A549 (cell line): Measurements from ENCODE around the gene GPR18. TPM values are rescaled to one million over a fixed set of nuclear protein-coding genes. Genes with fewer than 3 reads are reported as not detected.

Experiments used
- ATAC-seq, 2 experiments: fragments of 200-7000 bp in 1 of 2; fragments of >200 bp in 1 of 2; cut with Nextera tagmentation in 1 of 2; cut with Tn5 transposase in 1 of 2; 3 replicates each; pipeline versions ENCODE4 v1.8.0 to v1.9.1; 2018 to 2020; ENCODE audit warnings: mild to moderate bottlenecking in 1 of 2, moderate library complexity in 1 of 2
- CTCF ChIA-PET: fragments of 300-600 bp; sonication (Branson Sonifier 250); formaldehyde crosslinking; extraction: SDS; loops from one replicate; lab custom pipeline; 2021; ENCODE audit warnings: antibody characterized with exemption, inconsistent platforms; lab: Yijun Ruan, JAX
- POLR2A ChIA-PET: fragments of 350-600 bp; formaldehyde crosslinking; extraction: SDS; loops from one replicate; lab custom pipeline; 2021; ENCODE audit warnings: antibody characterized with exemption, inconsistent platforms; lab: Yijun Ruan, JAX
- DNase-seq, 2 experiments: peaks; one replicate each; pipeline versions ENCODE4 v3.0.0 to v3.0.0-alpha.2; 2011 to 2016; ENCODE audit warnings: low read depth in 1 of 2, low spot score in 1 of 2
- FAIRE-seq: peaks from 2 replicates; lab custom pipeline; 2011; peaks lifted over from hg19 to GRCh38; lab: Jason Lieb, UNC
- H3K27ac ChIP-seq, 2 experiments: fragments of >200 bp; sonication (Bioruptor Twin); formaldehyde crosslinking; 3 replicates each; pipeline ENCODE4 v1.5.1; 2016 to 2017
- H3K4me1 ChIP-seq: fragments of >200 bp; sonication (Bioruptor Twin); formaldehyde crosslinking; 3 replicates; pipeline ENCODE4 v1.6.1; 2016
- H3K4me2 ChIP-seq: fragments of >200 bp; sonication (Bioruptor Twin); formaldehyde crosslinking; 3 replicates; pipeline ENCODE4 v1.6.1; 2016
- H3K4me3 ChIP-seq: fragments of >200 bp; sonication (Bioruptor Twin); formaldehyde crosslinking; 3 replicates; pipeline ENCODE4 v1.5.1; 2016
- H3K9me3 ChIP-seq: fragments of >200 bp; sonication (Bioruptor Twin); formaldehyde crosslinking; 3 replicates; pipeline ENCODE4 v1.6.1; 2016
- BHLHE40 ChIP-seq: IDR thresholded peaks from 2 replicates; pipeline ENCODE4 v1.6.1; 2012; ENCODE audit warnings: low read depth, low read length, inconsistent platforms
- CBX2 ChIP-seq: fragments of 200-600 bp; sonication (generic); IDR thresholded peaks from 2 replicates; pipeline ENCODE4 v1.6.1; 2016; ENCODE audit warnings: low read depth, mild to moderate bottlenecking, borderline replicate concordance
- CBX8 ChIP-seq: fragments of 200-600 bp; sonication (generic); IDR thresholded peaks from 2 replicates; pipeline ENCODE4 v1.6.1; 2016
- CEBPB ChIP-seq, 2 experiments: fragments of >200 bp in 1 of 2; sonication (Bioruptor Twin) in 1 of 2; formaldehyde crosslinking in 1 of 2; IDR thresholded peaks; 2 replicates each; pipeline ENCODE4 v1.6.1; 2012 to 2016
- CHD2 ChIP-seq: fragments of 150-350 bp; IDR thresholded peaks from 2 replicates; pipeline ENCODE4 v1.6.1; 2014; ENCODE audit warnings: low read length; ENCODE audit not compliant: partially characterized antibody
- CHD4 ChIP-seq: fragments of 200-600 bp; sonication (generic); IDR thresholded peaks from 2 replicates; pipeline ENCODE4 v1.6.1; 2016; ENCODE audit warnings: antibody characterized with exemption, mild to moderate bottlenecking, borderline replicate concordance
- CTCF ChIP-seq: fragments of >200 bp; sonication (Bioruptor Twin); formaldehyde crosslinking; IDR thresholded peaks from 3 replicates; pipeline ENCODE4 v1.5.1; 2016
- HMGXB4 ChIP-seq: fragments of 250-450 bp; sonication (Bioruptor Pico); IDR thresholded peaks from 2 replicates; pipeline ENCODE4 v1.5.0; 2021; ENCODE audit warnings: mild to moderate bottlenecking, moderate library complexity, borderline replicate concordance
- HOXA7 ChIP-seq: fragments of 250-450 bp; sonication (Bioruptor Pico); IDR thresholded peaks from 2 replicates; pipeline ENCODE4 v1.5.0; 2020; ENCODE audit warnings: mild to moderate bottlenecking, moderate library complexity
- MAFK ChIP-seq: fragments of 450-650 bp; IDR thresholded peaks from 2 replicates; pipeline ENCODE4 v1.6.1; 2014; ENCODE audit not compliant: partially characterized antibody
- MAZ ChIP-seq: fragments of 150-350 bp; IDR thresholded peaks from 2 replicates; pipeline ENCODE4 v1.6.1; 2014; ENCODE audit warnings: antibody characterized with exemption, low read depth, low read length, borderline replicate concordance
- MYC ChIP-seq: IDR thresholded peaks from 2 replicates; pipeline ENCODE4 v1.6.1; 2012; ENCODE audit warnings: mild to moderate bottlenecking, inconsistent platforms, low read length, improper control_type of control experiment, borderline replicate concordance
- NPAS2 ChIP-seq: fragments of 250-450 bp; sonication (Bioruptor Pico); IDR thresholded peaks from 2 replicates; pipeline ENCODE4 v1.8.0; 2022; ENCODE audit warnings: mild to moderate bottlenecking, moderate library complexity, borderline replicate concordance
- POLR2A ChIP-seq: IDR thresholded peaks from 2 replicates; pipeline ENCODE4 v1.6.1; 2012; ENCODE audit warnings: mild to moderate bottlenecking, low read length
- RAD21 ChIP-seq, 2 experiments: fragments of >200 bp in 1 of 2; sonication (Bioruptor Twin) in 1 of 2; formaldehyde crosslinking in 1 of 2; IDR thresholded peaks in 1 of 2; conservative IDR thresholded peaks in 1 of 2; 2 replicates in 1 of 2; 3 replicates in 1 of 2; pipeline ENCODE4 v1.6.1; 2012 to 2018; ENCODE audit warnings: inconsistent platforms in 1 of 2
- REST ChIP-seq: fragments of 200-600 bp; sonication (generic); IDR thresholded peaks from 2 replicates; pipeline ENCODE4 v1.6.1; 2016; ENCODE audit warnings: antibody characterized with exemption, mild to moderate bottlenecking, moderate library complexity
- RFX5 ChIP-seq: fragments of 450-650 bp; IDR thresholded peaks from 2 replicates; pipeline ENCODE4 v1.7.1; 2014; ENCODE audit warnings: antibody characterized with exemption, mild to moderate bottlenecking, moderate library complexity
- SREBF2 ChIP-seq: fragments of 450-650 bp; IDR thresholded peaks from 2 replicates; pipeline ENCODE4 v1.6.1; 2014; ENCODE audit warnings: mild to moderate bottlenecking, moderate library complexity
- ZSCAN20 ChIP-seq: fragments of 250-450 bp; sonication (Bioruptor Pico); IDR thresholded peaks from 2 replicates; pipeline ENCODE4 v1.8.0; 2022; ENCODE audit warnings: mild to moderate bottlenecking, moderate library complexity
- WGBS: methylation state at CpG from one replicate; pipeline ENCODE4 v1.1.6; 2017; ENCODE audit errors: missing lambda C conversion rate; 5-methylcytosine and 5-hydroxymethylcytosine counted together
- polyA plus RNA-seq, 4 experiments: library from polyadenylated mRNA; depleted of rRNA in 3 of 4; stranded (reverse); fragments of >200 nt; fragmentation: RNase III in 1 of 4; extraction: RNeasy Plus Mini Kit Qiagen cat#74134 plus additional on column Dnase treatment in 1 of 4; gene quantifications; 2 replicates in 3 of 4; 3 replicates in 1 of 4; pipeline ENCODE4 v1.2.3, GENCODE V29; 2011 to 2017

Gene GPR18
- polyA plus RNA-seq, 2 of the 4 experiments (the other 2 are of a cell fraction), result not detected

GRCh38 chr13:99289674-99290337, 31.6 kb upstream of the GPR18 start:
- TF ChIP-seq SREBF2, result no peak
- TF ChIP-seq HMGXB4 (CRISPR knock-in tag), result no peak
- TF ChIP-seq, all 56 proteins: peak for 0
- CTCF ChIA-PET, result no interaction called here
- Histone ChIP-seq H3K4me1 (no peaks in the 10 kb centered on the region), H3K9me3 (no peaks in the 10 kb centered on the region), H3K27ac (no peak overlapping the region), H3K4me2 (no peak overlapping the region), H3K4me3 (no peak overlapping the region)
- FAIRE-seq, result no peak
- POLR2A ChIA-PET, result no interaction called here
- WGBS, result 88% methylated on average over 7 of the region's 7 CpGs
- ATAC-seq, result no peak
- no peak for DNase-seq

GRCh38 chr13:99289271-99289670, 31.1 kb upstream of the GPR18 start:
- no peak overlapping the region for H3K4me3 ChIP-seq
- CTCF ChIA-PET, result no interaction called here
- 90% methylated on average over 2 of the region's 2 CpGs for WGBS
- H3K9me3 ChIP-seq, result no peaks in the 10 kb centered on the region
- H3K27ac ChIP-seq, result no peak overlapping the region
- TF ChIP-seq CBX8 (no peak), CHD4 (no peak)
- TF ChIP-seq, all 56 proteins: peak for 0
- DNase-seq (no peak), ATAC-seq (no peak), FAIRE-seq (no peak)
- Histone ChIP-seq H3K4me2 (no peak overlapping the region), H3K4me1 (no peaks in the 10 kb centered on the region)
- POLR2A ChIA-PET, result no interaction called here

GRCh38 chr13:99288089-99288488, 29.9 kb upstream of the GPR18 start:
- WGBS, result 88% methylated on average over 2 of the region's 2 CpGs
- Histone ChIP-seq H3K4me3 (no peak overlapping the region), H3K27ac (no peak overlapping the region), H3K9me3 (no peaks in the 10 kb centered on the region), H3K4me1 (no peaks in the 10 kb centered on the region), H3K4me2 (no peak overlapping the region)
- ChIA-PET CTCF (no interaction called here), POLR2A (no interaction called here)
- DNase-seq (no peak), FAIRE-seq (no peak), ATAC-seq (no peak)
- TF ChIP-seq MAZ (no peak), MYC (no peak), CBX2 (no peak), MAFK (no peak), CEBPB (IDR thresholded peaks at IDR 0.05) (no peak), CHD2 (no peak), BHLHE40 (no peak), RFX5 (no peak), RAD21 (conservative IDR thresholded peaks at IDR 0.05 in 1 of 2, IDR thresholded peaks at IDR 0.05 in 1 of 2) (no peak), NPAS2 (CRISPR knock-in tag) (no peak), POLR2A (no peak), REST (no peak), SREBF2 (no peak), ZSCAN20 (CRISPR knock-in tag) (no peak), HOXA7 (CRISPR knock-in tag) (no peak), CHD4 (no peak), CTCF (no peak)
